ENCODE measurements around the gene ANKS1A.
A peak's percentile ranks its signal among the peaks of the same experiment; 100 is the strongest.
"Not testable (repeated sequence)": the region's sequence is repeated elsewhere in the genome, so short reads cannot be mapped to it uniquely, and the experiment has no call there.

The ANKS1A gene, protein sequence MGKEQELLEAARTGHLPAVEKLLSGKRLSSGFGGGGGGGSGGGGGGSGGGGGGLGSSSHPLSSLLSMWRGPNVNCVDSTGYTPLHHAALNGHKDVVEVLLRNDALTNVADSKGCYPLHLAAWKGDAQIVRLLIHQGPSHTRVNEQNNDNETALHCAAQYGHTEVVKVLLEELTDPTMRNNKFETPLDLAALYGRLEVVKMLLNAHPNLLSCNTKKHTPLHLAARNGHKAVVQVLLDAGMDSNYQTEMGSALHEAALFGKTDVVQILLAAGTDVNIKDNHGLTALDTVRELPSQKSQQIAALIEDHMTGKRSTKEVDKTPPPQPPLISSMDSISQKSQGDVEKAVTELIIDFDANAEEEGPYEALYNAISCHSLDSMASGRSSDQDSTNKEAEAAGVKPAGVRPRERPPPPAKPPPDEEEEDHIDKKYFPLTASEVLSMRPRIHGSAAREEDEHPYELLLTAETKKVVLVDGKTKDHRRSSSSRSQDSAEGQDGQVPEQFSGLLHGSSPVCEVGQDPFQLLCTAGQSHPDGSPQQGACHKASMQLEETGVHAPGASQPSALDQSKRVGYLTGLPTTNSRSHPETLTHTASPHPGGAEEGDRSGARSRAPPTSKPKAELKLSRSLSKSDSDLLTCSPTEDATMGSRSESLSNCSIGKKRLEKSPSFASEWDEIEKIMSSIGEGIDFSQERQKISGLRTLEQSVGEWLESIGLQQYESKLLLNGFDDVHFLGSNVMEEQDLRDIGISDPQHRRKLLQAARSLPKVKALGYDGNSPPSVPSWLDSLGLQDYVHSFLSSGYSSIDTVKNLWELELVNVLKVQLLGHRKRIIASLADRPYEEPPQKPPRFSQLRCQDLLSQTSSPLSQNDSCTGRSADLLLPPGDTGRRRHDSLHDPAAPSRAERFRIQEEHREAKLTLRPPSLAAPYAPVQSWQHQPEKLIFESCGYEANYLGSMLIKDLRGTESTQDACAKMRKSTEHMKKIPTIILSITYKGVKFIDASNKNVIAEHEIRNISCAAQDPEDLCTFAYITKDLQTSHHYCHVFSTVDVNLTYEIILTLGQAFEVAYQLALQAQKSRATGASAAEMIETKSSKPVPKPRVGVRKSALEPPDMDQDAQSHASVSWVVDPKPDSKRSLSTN

GRCh38 chr6:34888874-34889555 lies at the start of gene ANKS1A:
TSS of gene ANKS1A (plus strand) at chr6:34889255. CDS start at chr6:34889403, 148 bp downstream.
- peak; percentile 31 to 65 for DNase-seq

- no peak for DNase-seq
These were observed 49.2 kb upstream of the ANKS1A start for GRCh38 chr6:34839666-34840352.

- DNase-seq: not testable (repeated sequence)
These were observed 40.0 kb upstream of the ANKS1A start for GRCh38 chr6:34849066-34849465.

DNA sequence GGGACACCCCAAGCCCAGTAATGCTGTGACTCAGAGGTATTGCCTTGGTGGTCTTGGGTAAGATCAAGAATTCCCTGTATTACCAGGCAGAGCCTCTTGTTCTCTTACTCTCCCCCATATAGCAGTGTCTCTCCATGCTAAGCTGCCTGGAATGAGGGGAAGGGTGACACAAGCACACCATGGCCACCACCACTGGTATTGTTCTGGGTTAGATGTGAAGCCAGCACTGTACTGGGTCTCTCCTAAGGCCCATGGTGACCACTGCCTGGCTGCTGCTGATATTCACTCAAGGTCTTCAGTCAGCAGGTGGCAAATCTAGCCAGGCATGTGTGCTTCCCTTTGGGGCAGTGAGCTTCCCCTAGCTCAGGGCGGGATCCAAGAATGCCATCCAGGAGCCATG lies 37.7 kb upstream of the ANKS1A start:
- DNase-seq: peak in 1 of 2 donors; percentile 35

GRCh38 chr6:34852406-34853085 lies 36.5 kb upstream of the ANKS1A start:
- DNase-seq: no peak

DNA sequence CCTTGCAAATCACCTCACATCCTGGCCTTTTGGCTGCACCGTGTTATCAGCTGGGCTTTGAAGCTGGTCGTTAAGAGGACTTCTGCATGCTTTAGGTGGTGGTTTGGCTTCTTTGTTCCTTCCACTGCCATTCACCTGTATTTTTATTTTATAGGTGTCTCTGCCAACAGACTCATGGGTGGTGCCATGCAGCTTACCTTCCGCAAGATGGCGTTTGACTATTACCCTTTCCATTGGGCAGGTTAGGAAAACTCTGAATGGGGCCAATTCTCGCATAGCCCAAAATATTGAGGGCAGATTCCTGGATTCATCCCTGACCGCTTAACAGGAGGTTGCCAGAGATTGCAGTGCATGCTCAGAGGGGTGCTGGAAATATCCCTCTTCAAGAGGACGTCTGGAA lies 33.6 kb upstream of the ANKS1A start:
- DNase-seq: no peak

DNA sequence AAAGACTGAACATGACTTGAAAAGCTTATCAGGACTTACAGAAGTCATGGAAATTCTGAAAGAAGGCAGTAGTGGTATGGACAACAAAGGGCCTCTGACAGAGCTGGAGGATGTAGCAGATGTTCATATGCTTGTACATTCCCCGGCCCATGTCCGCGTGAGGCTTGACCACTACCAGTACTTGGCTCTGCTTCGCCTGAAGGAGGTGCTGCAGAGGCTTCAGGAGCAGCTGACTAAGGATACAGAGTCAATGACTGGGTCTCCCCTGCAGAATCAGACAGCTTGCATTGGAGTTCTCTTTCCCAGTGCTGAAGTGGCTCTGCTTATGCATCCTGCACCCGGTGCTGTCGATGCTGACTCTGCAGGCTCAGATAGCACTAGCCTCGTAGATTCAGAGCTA lies 30.4 kb upstream of the ANKS1A start:
- no peak for DNase-seq

DNA sequence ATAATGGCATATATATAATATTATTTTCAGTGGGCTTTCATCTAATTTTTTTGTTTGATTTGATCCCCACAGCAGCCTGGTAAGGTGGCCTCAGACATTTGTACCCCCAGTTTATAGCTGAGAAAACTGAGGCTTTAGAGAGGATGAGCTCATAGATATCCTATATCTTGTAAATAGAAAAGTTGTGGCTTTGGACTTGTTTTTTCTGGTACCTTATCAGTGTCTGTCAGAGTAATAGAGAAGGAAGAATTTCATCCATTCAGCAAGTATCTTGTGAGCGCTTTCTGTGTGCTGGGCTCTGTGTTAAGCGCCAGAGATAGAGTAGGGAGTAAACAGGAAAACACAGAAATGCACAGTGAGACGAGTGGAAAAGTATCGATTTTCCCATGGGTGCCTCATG lies 29.1 kb upstream of the ANKS1A start:
- DNase-seq: no peak

- no peak for DNase-seq
These were observed 28.3 kb upstream of the ANKS1A start for GRCh38 chr6:34860776-34861175.

- no peak for DNase-seq
These were observed 25.0 kb upstream of the ANKS1A start for GRCh38 chr6:34864007-34864406.

DNA sequence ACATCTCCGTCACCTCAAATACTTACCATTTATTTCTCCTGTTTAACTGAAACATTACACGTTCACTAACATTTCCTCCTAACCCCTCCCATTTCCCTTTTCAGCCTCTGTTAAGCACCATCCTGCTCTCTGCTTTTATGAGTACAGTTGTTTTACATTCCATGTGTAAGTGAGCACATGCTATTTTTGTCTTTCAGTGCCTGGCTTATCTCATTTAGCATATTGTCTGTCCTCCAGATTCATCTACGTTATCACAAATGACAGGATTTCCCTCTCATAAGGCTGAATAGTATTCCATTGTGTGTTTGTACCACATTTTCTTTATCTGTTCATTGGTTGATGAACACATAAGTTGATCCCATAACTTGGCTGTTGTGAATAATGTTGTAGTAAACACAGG lies 23.9 kb upstream of the ANKS1A start:
- DNase-seq: no peak

DNA sequence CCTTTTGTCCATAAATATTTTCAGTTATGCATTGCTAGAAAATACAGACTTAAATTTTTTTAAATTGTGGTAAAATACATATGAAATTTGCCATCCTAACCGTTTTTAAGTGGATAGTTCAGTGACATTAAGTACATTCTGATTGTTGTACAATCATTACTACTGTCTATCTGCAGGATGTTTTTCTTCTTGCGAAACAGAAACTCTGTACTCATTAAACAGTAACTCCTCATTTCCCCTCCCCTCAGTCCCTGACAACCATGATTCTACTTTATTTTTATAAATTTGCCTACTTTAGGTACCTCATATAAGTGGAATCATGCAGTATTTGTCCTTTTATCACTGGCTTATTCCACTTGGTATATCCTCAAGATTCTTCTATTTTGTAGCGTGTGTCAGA lies 22.5 kb upstream of the ANKS1A start:
- no peak for DNase-seq

GRCh38 chr6:34867484-34867883 lies 21.6 kb upstream of the ANKS1A start:
- no peak for DNase-seq

DNA sequence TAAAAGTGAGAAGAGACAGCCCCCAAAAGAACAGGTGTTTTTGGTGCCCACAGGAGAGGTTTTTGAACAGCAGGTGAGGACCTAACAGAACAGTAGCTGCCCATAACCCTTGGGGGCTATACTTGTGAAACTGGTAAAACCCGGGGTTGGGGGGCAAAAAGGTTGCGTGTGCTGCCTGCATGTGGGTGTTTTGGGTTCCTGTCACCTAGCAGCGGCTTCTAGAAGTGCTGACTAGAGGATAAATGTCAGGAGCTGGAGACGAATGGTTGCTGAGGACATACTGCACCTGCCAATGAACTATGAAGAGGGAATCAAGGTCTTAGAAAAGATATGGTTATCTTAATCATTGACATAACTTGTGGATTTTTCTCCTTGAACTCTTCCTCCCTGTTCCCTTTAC lies 17.2 kb upstream of the ANKS1A start:
- no peak for DNase-seq

DNA sequence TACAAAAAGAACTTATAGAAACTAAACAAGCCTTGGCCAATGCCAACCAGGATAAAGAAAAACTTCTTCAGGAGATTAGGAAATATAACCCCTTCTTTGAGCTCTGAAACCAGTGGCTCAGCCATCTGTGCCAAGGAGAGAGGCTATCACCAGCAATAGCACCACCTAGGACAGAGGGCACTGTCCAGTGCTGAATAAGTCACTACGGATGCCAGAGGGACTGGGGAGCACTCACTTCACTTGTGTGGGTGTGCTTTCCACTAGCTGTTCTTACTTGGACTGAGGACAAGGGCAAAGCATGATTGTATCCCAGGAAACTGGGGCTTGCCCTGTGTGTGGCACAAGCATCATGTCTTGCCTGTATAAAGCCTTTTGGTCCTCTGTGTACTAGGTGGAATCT lies 16.7 kb upstream of the ANKS1A start:
- no peak for DNase-seq

GRCh38 chr6:34875292-34876213 lies 13.5 kb upstream of the ANKS1A start:
- no peak for DNase-seq

DNA sequence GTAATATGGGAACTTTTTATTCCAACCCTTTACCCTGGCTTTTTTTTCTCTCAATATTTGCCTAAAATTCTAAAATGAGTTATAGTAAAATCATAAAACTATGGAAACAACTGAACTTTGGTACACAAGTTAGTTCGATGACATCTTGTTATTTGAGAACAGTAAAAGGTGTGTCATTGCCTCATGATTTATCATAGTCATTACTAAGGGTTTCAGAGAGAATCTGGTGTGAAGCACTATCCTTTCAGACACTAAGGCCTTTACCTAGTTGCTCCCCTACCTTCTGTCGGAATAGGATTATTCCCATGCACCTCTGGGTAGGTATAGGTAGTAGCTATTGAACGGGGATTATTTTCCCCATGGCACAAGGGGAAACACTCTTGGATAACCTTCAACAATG lies 12.6 kb upstream of the ANKS1A start:
- DNase-seq: no peak

- no peak for DNase-seq
These were observed 11.8 kb upstream of the ANKS1A start for GRCh38 chr6:34877259-34877658.

DNA sequence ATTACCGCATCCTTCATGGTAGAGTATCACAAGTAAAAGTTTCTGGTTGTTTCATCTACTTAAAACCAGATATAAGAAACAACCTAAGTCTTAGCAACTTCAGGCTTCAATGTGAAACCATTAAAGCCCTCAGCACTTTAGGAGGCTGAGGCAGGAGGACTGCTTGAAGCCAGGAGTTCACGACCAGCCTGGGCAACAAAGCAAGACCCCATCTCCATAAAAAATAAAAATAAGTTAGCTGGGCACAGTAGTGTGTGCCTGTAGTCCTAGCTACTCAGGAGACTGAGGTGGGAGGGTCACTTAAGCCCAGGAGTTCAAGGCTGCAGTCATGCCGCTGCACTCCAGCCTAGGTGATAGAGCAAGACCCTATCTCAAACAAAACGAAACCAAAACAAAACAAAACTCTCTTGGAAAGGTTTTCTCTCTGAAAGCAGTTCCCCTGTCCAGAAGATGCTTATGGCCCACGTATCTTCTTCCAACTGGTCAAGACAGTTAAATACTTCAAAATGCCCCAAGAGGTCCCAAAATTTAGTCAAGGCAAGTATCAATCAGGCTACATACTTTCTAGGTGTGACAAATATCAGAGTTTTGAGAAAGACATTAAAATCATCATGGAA lies 11.1 kb upstream of the ANKS1A start:
- DNase-seq: no peak

DNA sequence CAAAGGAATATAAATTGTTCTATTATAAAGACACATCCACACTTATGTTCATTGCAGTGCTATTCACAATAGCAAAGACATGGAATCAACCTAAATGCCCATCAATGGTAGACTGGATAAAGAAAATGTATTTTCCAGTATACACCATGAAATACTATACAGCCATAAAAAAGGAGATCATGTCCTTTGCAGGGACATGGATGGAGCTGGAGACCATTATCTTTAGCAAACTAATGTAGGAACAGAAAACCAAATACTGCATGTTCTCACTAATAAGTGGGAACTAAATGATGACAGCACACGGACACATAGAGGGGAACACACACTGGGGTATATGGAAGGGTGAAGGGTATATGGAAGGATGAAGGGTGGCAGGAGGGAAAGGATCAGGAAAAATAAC lies 5.0 kb upstream of the ANKS1A start:
- not testable (repeated sequence) for DNase-seq
